ENCODE data around the gene AP3M1.

AP3M1 gene

GRCh38 chr10:74123081-74123480 lies 27.5 kb downstream of the AP3M1 start:
- H3K4me3 ChIP-seq (ENCODE audit: low read depth, low read length), result no peak overlapping the region
- H3K4me1 ChIP-seq, result no peaks in the 10 kb centered on the region
- H3K27me3 ChIP-seq, result no peaks in the 10 kb centered on the region
- DNase-seq, result no peak
- peaks cover 77% of the 10 kb centered on the region for H3K36me3 ChIP-seq
- H3K9me3 ChIP-seq, result no peaks in the 10 kb centered on the region
- TF ChIP-seq, protein P1, sequence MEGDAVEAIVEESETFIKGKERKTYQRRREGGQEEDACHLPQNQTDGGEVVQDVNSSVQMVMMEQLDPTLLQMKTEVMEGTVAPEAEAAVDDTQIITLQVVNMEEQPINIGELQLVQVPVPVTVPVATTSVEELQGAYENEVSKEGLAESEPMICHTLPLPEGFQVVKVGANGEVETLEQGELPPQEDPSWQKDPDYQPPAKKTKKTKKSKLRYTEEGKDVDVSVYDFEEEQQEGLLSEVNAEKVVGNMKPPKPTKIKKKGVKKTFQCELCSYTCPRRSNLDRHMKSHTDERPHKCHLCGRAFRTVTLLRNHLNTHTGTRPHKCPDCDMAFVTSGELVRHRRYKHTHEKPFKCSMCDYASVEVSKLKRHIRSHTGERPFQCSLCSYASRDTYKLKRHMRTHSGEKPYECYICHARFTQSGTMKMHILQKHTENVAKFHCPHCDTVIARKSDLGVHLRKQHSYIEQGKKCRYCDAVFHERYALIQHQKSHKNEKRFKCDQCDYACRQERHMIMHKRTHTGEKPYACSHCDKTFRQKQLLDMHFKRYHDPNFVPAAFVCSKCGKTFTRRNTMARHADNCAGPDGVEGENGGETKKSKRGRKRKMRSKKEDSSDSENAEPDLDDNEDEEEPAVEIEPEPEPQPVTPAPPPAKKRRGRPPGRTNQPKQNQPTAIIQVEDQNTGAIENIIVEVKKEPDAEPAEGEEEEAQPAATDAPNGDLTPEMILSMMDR (IDR thresholded peaks at IDR 0.05; ENCODE audit: low read depth, low read length), result no peak

DNA sequence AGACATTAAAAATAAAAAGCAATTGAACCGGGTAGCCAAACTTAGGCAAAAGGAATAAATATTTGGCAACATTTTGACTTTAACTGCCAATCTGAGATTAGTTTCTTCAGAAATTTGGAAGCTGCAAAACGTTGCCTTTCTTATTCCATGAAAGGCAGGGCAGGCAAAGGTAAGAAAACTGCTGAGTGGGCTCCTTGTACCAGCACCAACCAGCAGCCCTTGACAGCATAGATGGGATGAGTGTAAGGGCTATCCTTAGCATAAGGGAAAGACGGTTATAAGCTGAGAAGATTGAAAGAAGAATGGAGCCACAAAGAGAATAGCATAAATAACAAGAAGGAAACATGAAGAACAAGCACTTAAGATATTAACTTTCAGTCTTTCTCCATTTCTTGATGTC lies 28.6 kb downstream of the AP3M1 start:
- Histone ChIP-seq H3K4me3 (ENCODE audit: low read depth, low read length) (no peak overlapping the region), H3K9me3 (no peaks in the 10 kb centered on the region), H3K4me1 (no peaks in the 10 kb centered on the region), H3K27me3 (no peaks in the 10 kb centered on the region), H3K36me3 (peaks cover 79% of the 10 kb centered on the region)
- no peak for DNase-seq
- TF ChIP-seq, protein P1 (IDR thresholded peaks at IDR 0.05; ENCODE audit: low read depth, low read length), result no peak

- no peaks in the 10 kb centered on the region for H3K9me3 ChIP-seq
- no peak overlapping the region for H3K4me3 ChIP-seq (ENCODE audit: low read depth, low read length)
- H3K27me3 ChIP-seq, result no peaks in the 10 kb centered on the region
- no peak for DNase-seq
- peaks cover 78% of the 10 kb centered on the region for H3K36me3 ChIP-seq
- H3K4me1 ChIP-seq, result no peaks in the 10 kb centered on the region
- TF ChIP-seq, protein P1 (IDR thresholded peaks at IDR 0.05; ENCODE audit: low read depth, low read length), result no peak
These were observed 29.3 kb downstream of the AP3M1 start for GRCh38 chr10:74121368-74121767.

DNA sequence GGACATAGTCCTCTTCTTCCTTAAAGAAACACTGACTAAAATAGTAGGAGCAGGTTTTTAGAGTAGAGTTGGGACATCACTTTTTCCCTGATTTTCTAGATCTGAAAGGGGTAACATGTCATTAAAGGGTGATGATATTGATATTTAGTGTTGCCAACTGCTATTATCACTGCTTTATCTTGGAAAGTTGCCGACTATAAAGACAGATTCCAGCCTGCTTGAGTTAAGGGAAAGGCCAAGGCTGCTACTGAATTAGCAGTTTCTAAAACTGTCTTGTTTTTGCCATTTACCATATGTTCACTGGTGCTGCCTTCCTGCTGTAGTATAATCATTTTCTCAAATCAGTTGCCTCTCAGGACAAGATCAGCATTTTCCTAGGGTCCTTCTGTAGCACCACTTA lies 29.7 kb downstream of the AP3M1 start:
- Histone ChIP-seq H3K4me1 (no peaks in the 10 kb centered on the region), H3K4me3 (ENCODE audit: low read depth, low read length) (no peak overlapping the region), H3K9me3 (no peaks in the 10 kb centered on the region), H3K27me3 (no peaks in the 10 kb centered on the region), H3K36me3 (peaks cover 77% of the 10 kb centered on the region)
- TF ChIP-seq, protein P1 (IDR thresholded peaks at IDR 0.05; ENCODE audit: low read depth, low read length), result no peak
- DNase-seq, result no peak

DNA sequence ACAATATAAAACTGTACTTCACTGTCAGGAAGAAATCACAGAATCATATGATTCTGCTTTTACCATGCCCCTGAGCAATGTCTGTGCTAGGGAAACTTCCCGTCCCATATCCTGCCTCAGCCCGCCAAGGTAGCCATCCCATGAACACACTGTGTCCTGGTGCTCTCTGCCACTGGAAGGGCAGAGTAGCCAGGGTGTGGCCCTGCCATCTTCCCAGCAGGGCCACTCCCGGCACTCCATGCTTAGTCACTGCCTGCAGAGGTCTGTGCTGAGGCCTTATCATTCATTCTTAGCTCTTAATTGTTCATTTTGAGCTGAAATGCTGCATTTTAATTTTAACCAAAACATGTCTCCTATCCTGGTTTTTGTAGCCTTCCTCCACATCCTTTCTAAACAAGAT lies 31.8 kb downstream of the AP3M1 start:
- H3K27me3 ChIP-seq, result no peaks in the 10 kb centered on the region
- H3K4me3 ChIP-seq (ENCODE audit: low read depth, low read length), result no peak overlapping the region
- no peaks in the 10 kb centered on the region for H3K9me3 ChIP-seq
- no peak for DNase-seq
- peaks cover 78% of the 10 kb centered on the region for H3K36me3 ChIP-seq
- TF ChIP-seq, protein P1 (IDR thresholded peaks at IDR 0.05; ENCODE audit: low read depth, low read length), result no peak
- peaks cover 8% of the 10 kb centered on the region for H3K4me1 ChIP-seq

- Histone ChIP-seq H3K27me3 (no peaks in the 10 kb centered on the region), H3K9me3 (no peaks in the 10 kb centered on the region), H3K4me1 (peaks cover 11% of the 10 kb centered on the region), H3K36me3 (peaks cover 76% of the 10 kb centered on the region), H3K4me3 (ENCODE audit: low read depth, low read length) (no peak overlapping the region)
- TF ChIP-seq, protein P1 (IDR thresholded peaks at IDR 0.05; ENCODE audit: low read depth, low read length), result no peak
- no peak for DNase-seq
These were observed 32.9 kb downstream of the AP3M1 start for GRCh38 chr10:74117738-74118137.
